Parathyroid adenoma (tissue), 2 donors: ENCODE results near the gene RHOXF2B.
"Not testable (repeated sequence)": the region's sequence is repeated elsewhere in the genome, so short reads cannot be mapped to it uniquely, and the experiment has no call there.

Source experiments
- H2AFZ ChIP-seq: fragments of 300-600 bp; sonication (generic); one replicate; pipeline ENCODE4 v1.7.0; 2017; ENCODE audit warnings: antibody characterized with exemption, mild to moderate bottlenecking
- H3K27ac ChIP-seq: fragments of 300-600 bp; sonication (generic); one replicate; pipeline ENCODE4 v1.7.0; 2017
- H3K27me3 ChIP-seq: fragments of 300-600 bp; sonication (generic); one replicate; pipeline ENCODE4 v1.7.0; 2017; ENCODE audit warnings: low read length; ENCODE audit not compliant: control insufficient read depth, insufficient read depth
- H3K36me3 ChIP-seq: fragments of 300-600 bp; sonication (generic); one replicate; pipeline ENCODE4 v1.7.0; 2017; ENCODE audit warnings: low read length; ENCODE audit not compliant: control insufficient read depth, insufficient read depth
- H3K4me1 ChIP-seq: fragments of 300-600 bp; sonication (generic); one replicate; pipeline ENCODE4 v1.7.0; 2017; ENCODE audit warnings: control low read depth
- H3K4me2 ChIP-seq: fragments of 300-600 bp; sonication (generic); one replicate; pipeline ENCODE4 v1.7.0; 2017; ENCODE audit warnings: low read length
- H3K4me3 ChIP-seq: fragments of 300-600 bp; sonication (generic); one replicate; pipeline ENCODE4 v1.7.0; 2017; ENCODE audit warnings: low read depth, low read length
- H3K79me2 ChIP-seq: fragments of 300-600 bp; sonication (generic); one replicate; pipeline ENCODE4 v1.7.0; 2017; ENCODE audit warnings: control low read depth
- H3K9ac ChIP-seq: fragments of 300-600 bp; sonication (generic); one replicate; pipeline ENCODE4 v1.7.0; 2017; ENCODE audit warnings: mild to moderate bottlenecking
- H3K9me3 ChIP-seq: fragments of 300-600 bp; sonication (generic); one replicate; pipeline ENCODE4 v1.7.0; 2017; ENCODE audit warnings: low read length; ENCODE audit not compliant: control insufficient read depth
- TF ChIP-seq, protein P1 (sequence below): fragments of 300-600 bp; sonication (generic); IDR thresholded peaks from one replicate; pipeline ENCODE4 v1.7.0; 2017; ENCODE audit warnings: antibody characterized with exemption, mild to moderate bottlenecking
- donor health status: primary hyperparathyroidism.

RHOXF2B gene

GRCh38 chrX:120042247-120042646 is 35.2 kb downstream of the RHOXF2B start:
- H3K36me3 ChIP-seq, H3K4me2 ChIP-seq, H3K4me1 ChIP-seq, H3K9ac ChIP-seq, H3K79me2 ChIP-seq, H3K4me3 ChIP-seq, H3K27me3 ChIP-seq, H2AFZ ChIP-seq, H3K9me3 ChIP-seq, H3K27ac ChIP-seq: not testable (repeated sequence)

GRCh38 chrX:120040176-120040575 is 37.3 kb downstream of the RHOXF2B start:
- H3K79me2 ChIP-seq, H2AFZ ChIP-seq, H3K27ac ChIP-seq, H3K9me3 ChIP-seq, H3K4me3 ChIP-seq, H3K4me1 ChIP-seq, H3K4me2 ChIP-seq, H3K9ac ChIP-seq, H3K36me3 ChIP-seq, H3K27me3 ChIP-seq: not testable (repeated sequence)

DNA sequence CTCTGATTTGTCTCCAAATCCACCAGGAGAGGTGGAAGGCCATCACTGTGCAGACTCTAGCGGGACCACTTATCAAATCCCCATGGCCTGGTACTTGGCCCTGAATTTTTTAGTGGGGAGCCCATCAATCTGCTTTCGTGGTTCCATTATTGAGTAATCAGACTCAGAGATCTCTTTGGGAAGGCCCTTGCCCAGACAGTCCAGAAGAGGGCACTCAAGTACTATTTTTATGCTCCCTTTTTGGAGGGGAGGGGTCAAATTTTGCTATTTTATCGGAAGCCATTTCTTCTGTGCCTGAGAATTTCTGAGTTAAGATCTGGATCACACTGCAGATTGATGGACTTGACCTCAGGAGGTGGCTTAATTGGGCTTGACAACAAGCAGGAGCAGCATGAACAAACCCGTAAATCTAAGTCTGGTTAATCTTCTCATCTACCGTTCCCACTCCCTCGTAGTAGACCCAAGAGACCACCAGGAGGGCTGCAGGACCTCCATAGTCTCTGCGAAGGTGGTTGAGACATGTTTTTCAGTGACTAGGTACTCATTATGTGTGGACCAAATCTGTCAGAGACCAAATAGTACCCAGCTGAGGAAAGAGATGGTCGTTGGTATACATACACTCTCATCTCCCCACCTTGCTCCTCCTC is 38.3 kb downstream of the RHOXF2B start:
- H3K27ac ChIP-seq, H3K4me1 ChIP-seq, H3K4me3 ChIP-seq, H3K27me3 ChIP-seq, H3K9me3 ChIP-seq, H3K79me2 ChIP-seq, H3K4me2 ChIP-seq, H2AFZ ChIP-seq, H3K9ac ChIP-seq, H3K36me3 ChIP-seq: not testable (repeated sequence)

DNA sequence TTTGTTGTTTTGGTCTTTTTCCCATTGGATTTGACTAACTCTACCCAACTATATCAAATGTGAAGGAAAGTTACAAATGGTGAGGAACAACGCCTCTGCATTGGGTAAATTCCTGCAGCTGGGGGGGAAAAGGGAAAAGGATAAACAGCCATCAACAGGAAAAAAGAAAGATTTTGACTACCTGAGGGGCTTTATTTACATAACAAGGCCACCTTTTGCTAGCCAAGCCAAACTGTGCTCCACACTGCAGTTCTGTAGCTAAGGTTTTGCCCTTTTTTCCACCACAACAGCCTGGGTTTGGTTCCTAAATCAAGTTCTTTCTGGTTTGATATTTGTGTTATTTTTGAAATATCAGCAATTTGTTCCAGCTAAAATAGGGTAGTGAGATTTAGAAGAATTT is 40.8 kb downstream of the RHOXF2B start:
- no peak overlapping the region for H3K4me3 ChIP-seq
- no peaks in the 10 kb centered on the region for H3K9me3 ChIP-seq
- no peak overlapping the region for H3K9ac ChIP-seq
- TF ChIP-seq, protein P1, sequence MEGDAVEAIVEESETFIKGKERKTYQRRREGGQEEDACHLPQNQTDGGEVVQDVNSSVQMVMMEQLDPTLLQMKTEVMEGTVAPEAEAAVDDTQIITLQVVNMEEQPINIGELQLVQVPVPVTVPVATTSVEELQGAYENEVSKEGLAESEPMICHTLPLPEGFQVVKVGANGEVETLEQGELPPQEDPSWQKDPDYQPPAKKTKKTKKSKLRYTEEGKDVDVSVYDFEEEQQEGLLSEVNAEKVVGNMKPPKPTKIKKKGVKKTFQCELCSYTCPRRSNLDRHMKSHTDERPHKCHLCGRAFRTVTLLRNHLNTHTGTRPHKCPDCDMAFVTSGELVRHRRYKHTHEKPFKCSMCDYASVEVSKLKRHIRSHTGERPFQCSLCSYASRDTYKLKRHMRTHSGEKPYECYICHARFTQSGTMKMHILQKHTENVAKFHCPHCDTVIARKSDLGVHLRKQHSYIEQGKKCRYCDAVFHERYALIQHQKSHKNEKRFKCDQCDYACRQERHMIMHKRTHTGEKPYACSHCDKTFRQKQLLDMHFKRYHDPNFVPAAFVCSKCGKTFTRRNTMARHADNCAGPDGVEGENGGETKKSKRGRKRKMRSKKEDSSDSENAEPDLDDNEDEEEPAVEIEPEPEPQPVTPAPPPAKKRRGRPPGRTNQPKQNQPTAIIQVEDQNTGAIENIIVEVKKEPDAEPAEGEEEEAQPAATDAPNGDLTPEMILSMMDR, result no peak
- no peaks in the 10 kb centered on the region for H3K4me1 ChIP-seq
- no peaks in the 10 kb centered on the region for H3K27me3 ChIP-seq
- H3K79me2 ChIP-seq, result no peaks in the 10 kb centered on the region
- H3K27ac ChIP-seq, result no peak overlapping the region
- no peak overlapping the region for H2AFZ ChIP-seq
- H3K4me2 ChIP-seq, result no peak overlapping the region
- no peaks in the 10 kb centered on the region for H3K36me3 ChIP-seq

- H3K27me3 ChIP-seq, H3K9ac ChIP-seq, H3K79me2 ChIP-seq, H3K4me1 ChIP-seq, H3K9me3 ChIP-seq, H3K36me3 ChIP-seq, H3K4me2 ChIP-seq, H3K27ac ChIP-seq, H2AFZ ChIP-seq, H3K4me3 ChIP-seq: not testable (repeated sequence)
Measured at GRCh38 chrX:120035522-120036309, 41.8 kb downstream of the RHOXF2B start.

- TF ChIP-seq, protein P1, result no peak
- H2AFZ ChIP-seq, result no peak overlapping the region
- no peaks in the 10 kb centered on the region for H3K9me3 ChIP-seq
- H3K4me1 ChIP-seq, result no peaks in the 10 kb centered on the region
- no peaks in the 10 kb centered on the region for H3K36me3 ChIP-seq
- no peak overlapping the region for H3K4me3 ChIP-seq
- H3K79me2 ChIP-seq, result no peaks in the 10 kb centered on the region
- no peak overlapping the region for H3K9ac ChIP-seq
- H3K27me3 ChIP-seq, result no peaks in the 10 kb centered on the region
- H3K27ac ChIP-seq, result no peak overlapping the region
- H3K4me2 ChIP-seq, result no peak overlapping the region
Measured at GRCh38 chrX:120029354-120029753, 48.1 kb downstream of the RHOXF2B start.
